Neural crest cell (in vitro differentiated cells): ENCODE data around the gene PIGM. TPM values are rescaled to one million over a fixed set of nuclear protein-coding genes. Genes with fewer than 3 reads are reported as not detected.

Experiments
- DNase-seq: peaks from one replicate; pipeline ENCODE4 v3.0.0; 2021; ENCODE audit warnings: low read depth, mixed read lengths, low spot score
- H3K27ac Mint-ChIP-seq: one replicate; pipeline ENCODE4 v1.8.0; 2021; ENCODE audit warnings: mild to moderate bottlenecking, mixed read lengths; ENCODE audit not compliant: unreplicated experiment
- H3K27me3 Mint-ChIP-seq: 2 replicates; pipeline ENCODE4 v1.8.0; 2021; ENCODE audit warnings: low read depth, mild to moderate bottlenecking, mixed read lengths
- H3K36me3 Mint-ChIP-seq: 2 replicates; pipeline ENCODE4 v1.8.0; 2021; ENCODE audit warnings: low read depth, mild to moderate bottlenecking, mixed read lengths
- H3K4me1 Mint-ChIP-seq: 2 replicates; pipeline ENCODE4 v1.8.0; 2021; ENCODE audit warnings: mixed read lengths
- H3K4me3 Mint-ChIP-seq: one replicate; pipeline ENCODE4 v1.8.0; 2021; ENCODE audit warnings: mild to moderate bottlenecking, mixed read lengths
- H3K9me3 Mint-ChIP-seq: 2 replicates; pipeline ENCODE4 v1.8.0; 2021; ENCODE audit warnings: mixed read lengths
- total RNA-seq: library from RNA; stranded (reverse); gene quantifications from 2 replicates; pipeline ENCODE4 v1.2.1, GENCODE V29; 2021
- TF ChIP-seq, protein P1 (sequence below): fragments of 200-600 bp; sonication (generic); conservative IDR thresholded peaks from 2 replicates; pipeline ENCODE4 v1.5.0; 2021; ENCODE audit warnings: antibody characterized with exemption, mild to moderate bottlenecking

Gene PIGM
- total RNA-seq, 1 donor from 2014 or later, result 9.9 TPM

- H3K36me3 Mint-ChIP-seq, result no peaks in the 10 kb centered on the region
- no peak for DNase-seq
Measured at GRCh38 chr1:159991513-159991912, 40.3 kb downstream of the PIGM start.

DNA sequence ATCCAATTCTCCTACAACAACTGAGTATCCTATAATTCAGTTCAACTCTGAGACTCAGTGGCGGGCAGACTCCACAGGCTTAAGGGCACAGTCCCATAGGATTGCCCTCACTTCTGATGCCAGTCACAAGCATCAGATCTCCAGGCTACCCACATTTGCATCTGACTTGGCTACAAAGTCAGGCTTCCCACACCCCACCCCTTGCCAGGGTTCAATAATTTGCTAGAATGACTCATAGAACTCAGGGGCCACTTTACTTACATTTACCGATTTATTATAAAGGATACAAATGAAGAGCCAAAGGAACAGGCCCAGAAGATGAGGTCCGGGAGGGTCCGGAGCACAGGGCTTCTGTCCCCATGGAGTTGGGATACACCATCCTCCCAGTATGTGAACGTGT, 41.8 kb downstream of the PIGM start:
- Mint-ChIP-seq H3K27me3 (peaks cover 39% of the 10 kb centered on the region), H3K4me1 (no peaks in the 10 kb centered on the region), H3K36me3 (no peaks in the 10 kb centered on the region), H3K27ac (no peak overlapping the region), H3K9me3 (no peaks in the 10 kb centered on the region), H3K4me3 (no peak overlapping the region)
- TF ChIP-seq, protein P1, sequence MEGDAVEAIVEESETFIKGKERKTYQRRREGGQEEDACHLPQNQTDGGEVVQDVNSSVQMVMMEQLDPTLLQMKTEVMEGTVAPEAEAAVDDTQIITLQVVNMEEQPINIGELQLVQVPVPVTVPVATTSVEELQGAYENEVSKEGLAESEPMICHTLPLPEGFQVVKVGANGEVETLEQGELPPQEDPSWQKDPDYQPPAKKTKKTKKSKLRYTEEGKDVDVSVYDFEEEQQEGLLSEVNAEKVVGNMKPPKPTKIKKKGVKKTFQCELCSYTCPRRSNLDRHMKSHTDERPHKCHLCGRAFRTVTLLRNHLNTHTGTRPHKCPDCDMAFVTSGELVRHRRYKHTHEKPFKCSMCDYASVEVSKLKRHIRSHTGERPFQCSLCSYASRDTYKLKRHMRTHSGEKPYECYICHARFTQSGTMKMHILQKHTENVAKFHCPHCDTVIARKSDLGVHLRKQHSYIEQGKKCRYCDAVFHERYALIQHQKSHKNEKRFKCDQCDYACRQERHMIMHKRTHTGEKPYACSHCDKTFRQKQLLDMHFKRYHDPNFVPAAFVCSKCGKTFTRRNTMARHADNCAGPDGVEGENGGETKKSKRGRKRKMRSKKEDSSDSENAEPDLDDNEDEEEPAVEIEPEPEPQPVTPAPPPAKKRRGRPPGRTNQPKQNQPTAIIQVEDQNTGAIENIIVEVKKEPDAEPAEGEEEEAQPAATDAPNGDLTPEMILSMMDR, result no peak
- DNase-seq, result no peak

More at GRCh38 chr1:159991513-159991912, 40.3 kb downstream of the PIGM start:
- H3K27ac Mint-ChIP-seq, result no peak overlapping the region
- H3K4me3 Mint-ChIP-seq, result no peak overlapping the region
- H3K27me3 Mint-ChIP-seq, result peaks cover 49% of the 10 kb centered on the region
- H3K9me3 Mint-ChIP-seq, result no peaks in the 10 kb centered on the region
- no peaks in the 10 kb centered on the region for H3K4me1 Mint-ChIP-seq
- TF ChIP-seq, protein P1, result no peak

GRCh38 chr1:159989581-159989980, 42.2 kb downstream of the PIGM start:
- TF ChIP-seq, protein P1, result no peak
- Mint-ChIP-seq H3K27ac (no peak overlapping the region), H3K4me3 (no peak overlapping the region), H3K36me3 (no peaks in the 10 kb centered on the region), H3K4me1 (no peaks in the 10 kb centered on the region), H3K9me3 (no peaks in the 10 kb centered on the region), H3K27me3 (peaks cover 39% of the 10 kb centered on the region)
- no peak for DNase-seq

GRCh38 chr1:159988006-159988405, 43.8 kb downstream of the PIGM start:
- no peak overlapping the region for H3K27ac Mint-ChIP-seq
- no peak overlapping the region for H3K4me3 Mint-ChIP-seq
- no peak for DNase-seq
- H3K9me3 Mint-ChIP-seq, result no peaks in the 10 kb centered on the region
- no peaks in the 10 kb centered on the region for H3K4me1 Mint-ChIP-seq
- TF ChIP-seq, protein P1, result no peak
- no peaks in the 10 kb centered on the region for H3K36me3 Mint-ChIP-seq
- peaks cover 45% of the 10 kb centered on the region for H3K27me3 Mint-ChIP-seq

GRCh38 chr1:159987186-159987585, 44.6 kb downstream of the PIGM start:
- Mint-ChIP-seq H3K36me3 (no peaks in the 10 kb centered on the region), H3K4me3 (no peak overlapping the region), H3K27me3 (peaks cover 42% of the 10 kb centered on the region), H3K4me1 (no peaks in the 10 kb centered on the region), H3K9me3 (no peaks in the 10 kb centered on the region), H3K27ac (no peak overlapping the region)
- no peak for DNase-seq
- TF ChIP-seq, protein P1, result no peak

DNA sequence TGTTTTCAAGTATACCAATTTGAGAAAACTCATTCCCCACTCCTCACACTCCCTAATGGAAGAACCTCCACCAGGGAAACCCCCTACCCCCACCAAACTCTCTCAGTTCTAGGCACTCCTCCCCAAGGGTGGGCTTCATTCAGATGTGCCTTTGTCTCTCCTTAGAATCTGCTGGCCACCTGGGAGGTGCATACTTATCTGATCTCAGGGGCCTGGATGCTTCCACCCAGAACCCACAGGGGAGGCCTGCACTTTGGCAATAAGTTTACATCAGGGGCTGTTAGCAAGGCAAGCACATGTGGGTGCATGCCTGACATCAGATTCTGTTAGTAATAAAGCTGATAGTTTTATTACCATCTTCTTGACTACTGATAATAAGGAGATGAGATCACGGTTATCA, 45.3 kb downstream of the PIGM start:
- Mint-ChIP-seq H3K27me3 (peaks cover 41% of the 10 kb centered on the region), H3K4me1 (no peaks in the 10 kb centered on the region), H3K9me3 (peaks cover 2% of the 10 kb centered on the region), H3K4me3 (no peak overlapping the region), H3K36me3 (no peaks in the 10 kb centered on the region), H3K27ac (no peak overlapping the region)
- TF ChIP-seq, protein P1, result no peak
- no peak for DNase-seq
